ENCODE data around the gene SLC25A46.

GRCh38 chr5:110718311-110718710 lies 20.5 kb upstream of the SLC25A46 start:
- TF ChIP-seq CTCF (IDR thresholded peaks at IDR 0.05 in 2 of 3, conservative IDR thresholded peaks at IDR 0.05 in 1 of 3; ENCODE audit: borderline replicate concordance in 1 of 3, insufficient read depth in 1 of 3, low read depth in 2 of 3, low read length in 2 of 3) (no peak), YY1 (IDR thresholded peaks at IDR 0.05; ENCODE audit: extremely low read depth, insufficient replicate concordance, low read depth, low read length) (no peak), RAD21 (IDR thresholded peaks at IDR 0.05; ENCODE audit: low read depth) (no peak), JUND (IDR thresholded peaks at IDR 0.05) (no peak), POLR2A (IDR thresholded peaks at IDR 0.05; ENCODE audit: borderline replicate concordance, extremely low read depth, insufficient read depth, insufficient read length) (no peak), FOSL1 (IDR thresholded peaks at IDR 0.05; ENCODE audit: low read depth) (no peak), REST (IDR thresholded peaks at IDR 0.05; ENCODE audit: low read depth) (no peak), SIN3A (IDR thresholded peaks at IDR 0.05; ENCODE audit: low read depth) (no peak)
